ENCODE results near the gene MLLT6. TPM values are rescaled to one million over a fixed set of nuclear protein-coding genes. Genes with fewer than 3 reads are reported as not detected.

MLLT6 gene
- total and polyA plus RNA-seq, 8 donors: 80.0 to 143 (median 116) TPM

DNA sequence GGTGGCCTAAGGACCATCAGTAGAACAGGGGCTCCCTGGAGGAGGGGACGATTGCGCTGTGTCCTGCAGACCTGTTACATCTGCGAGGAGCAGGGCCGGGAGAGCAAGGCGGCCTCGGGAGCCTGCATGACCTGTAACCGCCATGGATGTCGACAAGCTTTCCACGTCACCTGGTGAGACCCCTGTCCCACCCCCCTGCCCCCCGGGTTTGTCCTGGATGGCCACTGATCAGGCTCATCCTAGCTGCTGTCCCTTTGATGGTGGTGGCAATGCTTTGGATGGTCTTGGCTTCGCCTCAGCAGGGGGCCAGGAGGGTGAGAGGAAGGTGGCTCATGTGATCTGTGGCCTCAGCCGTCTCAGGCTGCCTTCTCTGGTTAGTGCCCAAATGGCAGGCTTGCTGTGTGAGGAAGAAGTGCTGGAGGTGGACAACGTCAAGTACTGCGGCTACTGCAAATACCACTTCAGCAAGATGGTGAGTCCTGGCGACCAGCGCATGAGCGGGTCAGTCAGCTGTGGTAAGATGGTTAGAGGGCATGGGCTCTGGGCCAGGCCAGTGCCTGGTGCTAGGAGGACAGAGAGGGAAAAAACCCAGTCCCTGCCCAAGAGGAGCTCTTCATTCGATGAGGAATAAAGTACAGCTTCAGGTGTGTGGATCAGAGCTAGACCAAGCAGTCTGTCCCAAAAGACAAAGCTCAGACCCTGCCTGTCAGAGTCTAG is 4.2 kb downstream of the MLLT6 start:
- no peak for ATAC-seq
- TF ChIP-seq, protein P1, sequence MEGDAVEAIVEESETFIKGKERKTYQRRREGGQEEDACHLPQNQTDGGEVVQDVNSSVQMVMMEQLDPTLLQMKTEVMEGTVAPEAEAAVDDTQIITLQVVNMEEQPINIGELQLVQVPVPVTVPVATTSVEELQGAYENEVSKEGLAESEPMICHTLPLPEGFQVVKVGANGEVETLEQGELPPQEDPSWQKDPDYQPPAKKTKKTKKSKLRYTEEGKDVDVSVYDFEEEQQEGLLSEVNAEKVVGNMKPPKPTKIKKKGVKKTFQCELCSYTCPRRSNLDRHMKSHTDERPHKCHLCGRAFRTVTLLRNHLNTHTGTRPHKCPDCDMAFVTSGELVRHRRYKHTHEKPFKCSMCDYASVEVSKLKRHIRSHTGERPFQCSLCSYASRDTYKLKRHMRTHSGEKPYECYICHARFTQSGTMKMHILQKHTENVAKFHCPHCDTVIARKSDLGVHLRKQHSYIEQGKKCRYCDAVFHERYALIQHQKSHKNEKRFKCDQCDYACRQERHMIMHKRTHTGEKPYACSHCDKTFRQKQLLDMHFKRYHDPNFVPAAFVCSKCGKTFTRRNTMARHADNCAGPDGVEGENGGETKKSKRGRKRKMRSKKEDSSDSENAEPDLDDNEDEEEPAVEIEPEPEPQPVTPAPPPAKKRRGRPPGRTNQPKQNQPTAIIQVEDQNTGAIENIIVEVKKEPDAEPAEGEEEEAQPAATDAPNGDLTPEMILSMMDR (IDR thresholded peaks at IDR 0.05): no peak
- no peaks in the 10 kb centered on the region for H3K9me3 ChIP-seq
- H3K27ac ChIP-seq: no peak overlapping the region
- peaks cover 0 to 62% of the 10 kb centered on the region in 2 donors for H3K36me3 ChIP-seq
- no peaks in the 10 kb centered on the region for H3K27me3 ChIP-seq
- no peak overlapping the region for H3K4me3 ChIP-seq
- peaks cover 4 to 45% of the 10 kb centered on the region in 2 donors for H3K4me1 ChIP-seq
- DNase-seq: no peak
- intact Hi-C loops (cut with DNase I): no loop called here

GRCh38 chr17:38709864-38710603 is 5.0 kb downstream of the MLLT6 start:
- TF ChIP-seq, protein P1 (IDR thresholded peaks at IDR 0.05): no peak
- Histone ChIP-seq H3K4me1 (peaks cover 4 to 45% of the 10 kb centered on the region in 2 donors), H3K27ac (peak overlapping the region in 1 of 2 donors; percentile 18), H3K27me3 (no peaks in the 10 kb centered on the region), H3K4me3 (no peak overlapping the region), H3K9me3 (no peaks in the 10 kb centered on the region), H3K36me3 (peaks cover 0 to 70% of the 10 kb centered on the region in 2 donors)
- ATAC-seq: no peak
- no peak for DNase-seq
- intact Hi-C loops (cut with DNase I): no loop called here

DNA sequence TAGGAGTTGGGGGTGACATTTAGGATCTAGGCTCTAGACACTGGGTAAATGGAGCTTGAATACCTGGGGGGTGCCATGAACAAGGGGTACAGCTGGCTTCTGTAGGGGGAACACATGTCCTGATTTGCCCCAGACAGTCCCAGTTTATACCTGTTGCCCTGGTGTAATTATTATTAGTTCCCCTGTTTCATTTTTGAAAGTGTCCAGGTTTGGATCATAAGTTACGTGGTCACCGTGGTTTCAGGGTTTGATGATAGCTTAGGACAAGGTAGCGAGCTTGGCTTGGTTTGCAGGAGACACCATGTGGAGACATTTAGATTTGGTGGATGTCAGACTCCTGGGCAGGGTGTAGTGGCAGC is 5.5 kb downstream of the MLLT6 start:
- Histone ChIP-seq H3K27me3 (no peaks in the 10 kb centered on the region), H3K4me3 (no peak overlapping the region), H3K9me3 (no peaks in the 10 kb centered on the region), H3K4me1 (peaks cover 4 to 45% of the 10 kb centered on the region in 2 donors), H3K36me3 (peaks cover 0 to 75% of the 10 kb centered on the region in 2 donors), H3K27ac (no peak overlapping the region)
- TF ChIP-seq, protein P1 (IDR thresholded peaks at IDR 0.05): no peak
- no peak for ATAC-seq
- intact Hi-C loops (cut with DNase I): no loop called here
- no peak for DNase-seq

GRCh38 chr17:38710985-38711384 is 5.9 kb downstream of the MLLT6 start:
- Histone ChIP-seq H3K36me3 (peaks cover 0 to 79% of the 10 kb centered on the region in 2 donors), H3K4me1 (peaks cover 4 to 43% of the 10 kb centered on the region in 2 donors)
- ATAC-seq: no peak

More at GRCh38 chr17:38710985-38711384, 5.9 kb downstream of the MLLT6 start:
- Histone ChIP-seq H3K9me3 (no peaks in the 10 kb centered on the region), H3K27ac (no peak overlapping the region), H3K4me3 (no peak overlapping the region), H3K27me3 (no peaks in the 10 kb centered on the region)
- intact Hi-C loops (cut with DNase I): no loop called here
- TF ChIP-seq, protein P1 (IDR thresholded peaks at IDR 0.05): no peak
- DNase-seq: no peak
